NT2/D1 (cell line): ENCODE data around the gene FTO.

Experiments used
- DNase-seq: peaks from one replicate; pipeline ENCODE4 v3.0.0-alpha.2; 2011; ENCODE audit warnings: low read depth, low spot score
- H3K27me3 ChIP-seq: 2 replicates; pipeline ENCODE4 v1.6.0; 2011; ENCODE audit warnings: mild to moderate bottlenecking; ENCODE audit not compliant: insufficient read length, insufficient read depth
- H3K36me3 ChIP-seq: 2 replicates; pipeline ENCODE4 v1.6.1; 2011; ENCODE audit warnings: mild to moderate bottlenecking, low read length, mixed read lengths; ENCODE audit not compliant: insufficient read depth, insufficient read length
- H3K4me1 ChIP-seq: 2 replicates; pipeline ENCODE4 v1.5.1; 2011; ENCODE audit not compliant: insufficient read depth, insufficient read length
- H3K4me3 ChIP-seq: 2 replicates; pipeline ENCODE4 v1.5.1; 2011; ENCODE audit warnings: low read depth; ENCODE audit not compliant: insufficient read length
- H3K9ac ChIP-seq: 2 replicates; pipeline ENCODE4 v1.6.0; 2011; ENCODE audit warnings: low read depth; ENCODE audit not compliant: insufficient read length
- H3K9me3 ChIP-seq: 2 replicates; pipeline ENCODE4 v1.5.1; 2011; ENCODE audit warnings: mild to moderate bottlenecking, low read length; ENCODE audit not compliant: insufficient read depth
- SUZ12 ChIP-seq: IDR thresholded peaks from 2 replicates; pipeline ENCODE4 v1.6.1; 2011; ENCODE audit not compliant: insufficient read length, insufficient read depth; ENCODE audit errors: extremely low read depth
- YY1 ChIP-seq: IDR thresholded peaks from 2 replicates; pipeline ENCODE4 v1.6.1; 2011; ENCODE audit not compliant: insufficient read length, insufficient read depth
- ZNF274 ChIP-seq: IDR thresholded peaks from 2 replicates; pipeline ENCODE4 v1.6.1; 2011; ENCODE audit warnings: mild to moderate bottlenecking, low read depth, low read length

Gene FTO

GRCh38 chr16:53708490-53708889 lies 4.5 kb downstream of the FTO start:
- Histone ChIP-seq H3K36me3 (peaks cover 2% of the 10 kb centered on the region), H3K9ac (no peak overlapping the region), H3K9me3 (no peaks in the 10 kb centered on the region), H3K4me3 (no peak overlapping the region), H3K4me1 (no peaks in the 10 kb centered on the region), H3K27me3 (no peaks in the 10 kb centered on the region)
- no peak for TF ChIP-seq YY1
- no peak for TF ChIP-seq SUZ12
- no peak for TF ChIP-seq ZNF274
- DNase-seq: no peak

- H3K36me3 ChIP-seq: peaks cover 2% of the 10 kb centered on the region
- H3K9me3 ChIP-seq: no peaks in the 10 kb centered on the region
- no peaks in the 10 kb centered on the region for H3K27me3 ChIP-seq
- DNase-seq: no peak
- no peak for TF ChIP-seq ZNF274
- no peak for TF ChIP-seq SUZ12
- no peak for TF ChIP-seq YY1
- H3K4me3 ChIP-seq: no peak overlapping the region
- no peaks in the 10 kb centered on the region for H3K4me1 ChIP-seq
- H3K9ac ChIP-seq: no peak overlapping the region
Observed at GRCh38 chr16:53711390-53711789, 7.4 kb downstream of the FTO start.

- no peaks in the 10 kb centered on the region for H3K9me3 ChIP-seq
- TF ChIP-seq YY1: no peak
- TF ChIP-seq ZNF274: no peak
- TF ChIP-seq SUZ12: no peak
Observed at GRCh38 chr16:53712065-53712464, 8.1 kb downstream of the FTO start.

GRCh38 chr16:53713403-53714204 lies 9.6 kb downstream of the FTO start:
- Histone ChIP-seq H3K9me3 (no peaks in the 10 kb centered on the region), H3K4me1 (no peaks in the 10 kb centered on the region), H3K36me3 (no peaks in the 10 kb centered on the region), H3K9ac (no peak overlapping the region), H3K27me3 (no peaks in the 10 kb centered on the region), H3K4me3 (no peak overlapping the region)
- DNase-seq: no peak
- TF ChIP-seq ZNF274 (no peak), YY1 (no peak), SUZ12 (no peak)

More at GRCh38 chr16:53712065-53712464, 8.1 kb downstream of the FTO start:
- Histone ChIP-seq H3K4me1 (no peaks in the 10 kb centered on the region), H3K9ac (no peak overlapping the region), H3K4me3 (no peak overlapping the region), H3K27me3 (no peaks in the 10 kb centered on the region), H3K36me3 (no peaks in the 10 kb centered on the region)
- DNase-seq: no peak

GRCh38 chr16:53714205-53715022 lies 10.5 kb downstream of the FTO start:
- no peak for DNase-seq

GRCh38 chr16:53715023-53715384 lies 11.0 kb downstream of the FTO start:
- H3K4me3 ChIP-seq: no peak overlapping the region
- no peak for DNase-seq
- H3K9me3 ChIP-seq: no peaks in the 10 kb centered on the region
- H3K36me3 ChIP-seq: no peaks in the 10 kb centered on the region
- TF ChIP-seq YY1: no peak
- no peak overlapping the region for H3K9ac ChIP-seq
- no peaks in the 10 kb centered on the region for H3K4me1 ChIP-seq
- H3K27me3 ChIP-seq: no peaks in the 10 kb centered on the region

More at GRCh38 chr16:53714205-53715022, 10.5 kb downstream of the FTO start:
- H3K4me3 ChIP-seq: no peak overlapping the region
- H3K9ac ChIP-seq: no peak overlapping the region
- TF ChIP-seq SUZ12: no peak
- no peak for TF ChIP-seq YY1
- TF ChIP-seq ZNF274: no peak
- no peaks in the 10 kb centered on the region for H3K27me3 ChIP-seq
- no peaks in the 10 kb centered on the region for H3K9me3 ChIP-seq
- no peaks in the 10 kb centered on the region for H3K36me3 ChIP-seq
- H3K4me1 ChIP-seq: no peaks in the 10 kb centered on the region

- Histone ChIP-seq H3K27me3 (no peaks in the 10 kb centered on the region), H3K36me3 (no peaks in the 10 kb centered on the region), H3K9me3 (no peaks in the 10 kb centered on the region), H3K4me3 (no peak overlapping the region), H3K4me1 (no peaks in the 10 kb centered on the region), H3K9ac (no peak overlapping the region)
- no peak for DNase-seq
- no peak for TF ChIP-seq ZNF274
- TF ChIP-seq YY1: no peak
- TF ChIP-seq SUZ12: no peak
Observed at GRCh38 chr16:53717577-53717976, 13.6 kb downstream of the FTO start.
